ENCODE measurements around the gene PDCD1LG2. TPM values are rescaled to one million over a fixed set of nuclear protein-coding genes. Genes with fewer than 3 reads are reported as not detected.

The PDCD1LG2 gene
- total and polyA plus RNA-seq, 2 experiments from 2014 or later: not detected

DNA sequence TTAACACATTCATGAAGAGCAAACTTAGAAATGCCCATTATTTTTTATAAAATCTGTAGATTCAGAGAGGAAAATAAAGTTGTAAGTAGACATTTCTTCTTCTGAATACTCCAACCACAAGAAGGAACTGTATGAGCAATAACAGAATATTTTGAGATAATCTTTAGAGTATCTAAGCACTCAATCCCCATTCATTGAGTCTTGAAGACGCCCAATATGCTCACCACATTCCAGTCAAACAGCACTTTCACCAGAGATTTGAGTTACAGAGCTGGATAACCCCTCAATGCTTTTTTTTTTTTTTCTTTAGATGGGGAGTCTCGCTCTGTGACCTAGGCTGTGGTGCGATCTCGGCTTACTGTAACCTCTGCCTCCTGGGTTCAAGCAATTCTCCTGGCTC lies 103.9 kb downstream of the PDCD1LG2 start:
- H3K79me2 ChIP-seq: no peaks in the 10 kb centered on the region
- TF ChIP-seq, protein P1, sequence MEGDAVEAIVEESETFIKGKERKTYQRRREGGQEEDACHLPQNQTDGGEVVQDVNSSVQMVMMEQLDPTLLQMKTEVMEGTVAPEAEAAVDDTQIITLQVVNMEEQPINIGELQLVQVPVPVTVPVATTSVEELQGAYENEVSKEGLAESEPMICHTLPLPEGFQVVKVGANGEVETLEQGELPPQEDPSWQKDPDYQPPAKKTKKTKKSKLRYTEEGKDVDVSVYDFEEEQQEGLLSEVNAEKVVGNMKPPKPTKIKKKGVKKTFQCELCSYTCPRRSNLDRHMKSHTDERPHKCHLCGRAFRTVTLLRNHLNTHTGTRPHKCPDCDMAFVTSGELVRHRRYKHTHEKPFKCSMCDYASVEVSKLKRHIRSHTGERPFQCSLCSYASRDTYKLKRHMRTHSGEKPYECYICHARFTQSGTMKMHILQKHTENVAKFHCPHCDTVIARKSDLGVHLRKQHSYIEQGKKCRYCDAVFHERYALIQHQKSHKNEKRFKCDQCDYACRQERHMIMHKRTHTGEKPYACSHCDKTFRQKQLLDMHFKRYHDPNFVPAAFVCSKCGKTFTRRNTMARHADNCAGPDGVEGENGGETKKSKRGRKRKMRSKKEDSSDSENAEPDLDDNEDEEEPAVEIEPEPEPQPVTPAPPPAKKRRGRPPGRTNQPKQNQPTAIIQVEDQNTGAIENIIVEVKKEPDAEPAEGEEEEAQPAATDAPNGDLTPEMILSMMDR (IDR thresholded peaks at IDR 0.05; ENCODE audit: poor library complexity): no peak
- TF ChIP-seq EZH2phosphoT487 (IDR thresholded peaks at IDR 0.05; ENCODE audit: low read depth, severe bottlenecking, unreplicated experiment): no peak
- TF ChIP-seq EZH2 (IDR thresholded peaks at IDR 0.05; ENCODE audit: borderline replicate concordance): no peak

DNA sequence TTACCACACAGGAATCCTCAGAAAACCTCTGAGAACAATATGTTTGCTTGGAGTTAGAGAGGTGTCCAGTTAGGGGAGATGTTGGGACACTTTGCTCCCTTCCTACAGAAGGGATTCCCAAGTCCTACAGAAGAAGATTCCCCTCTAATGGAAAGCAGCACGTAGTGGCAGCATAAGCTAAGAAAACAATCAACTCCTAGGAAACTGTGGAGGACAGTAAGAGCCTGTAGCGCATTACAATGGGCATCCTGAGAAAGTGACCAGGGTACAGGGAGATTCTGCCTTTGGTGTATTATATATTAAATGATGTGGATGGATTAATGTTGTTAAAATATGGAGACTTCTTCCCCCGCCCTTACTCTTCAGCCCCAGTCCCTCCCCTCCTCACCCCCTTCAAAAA lies 104.7 kb downstream of the PDCD1LG2 start:
- Histone ChIP-seq H3K27me3 (no peaks in the 10 kb centered on the region), H3K27ac (no peak overlapping the region), H2AFZ (no peak overlapping the region), H3K9me3 (ENCODE audit: low read depth) (no peaks in the 10 kb centered on the region), H3K9me2 (replicated peaks; ENCODE audit: insufficient read depth) (no peaks in the 10 kb centered on the region), H3K36me3 (replicated peaks; ENCODE audit: insufficient read depth, low read depth) (no peaks in the 10 kb centered on the region), H3K79me2 (no peaks in the 10 kb centered on the region), H3K4me3 (no peak overlapping the region), H3K4me2 (no peak overlapping the region), H3K4me1 (ENCODE audit: insufficient read depth) (no peaks in the 10 kb centered on the region), H4K20me1 (ENCODE audit: insufficient read depth, poor library complexity, severe bottlenecking) (no peaks in the 10 kb centered on the region)
- TF ChIP-seq, protein P1 (IDR thresholded peaks at IDR 0.05; ENCODE audit: poor library complexity): no peak
- TF ChIP-seq EZH2phosphoT487 (IDR thresholded peaks at IDR 0.05; ENCODE audit: low read depth, severe bottlenecking, unreplicated experiment): no peak
- TF ChIP-seq EZH2 (IDR thresholded peaks at IDR 0.05; ENCODE audit: borderline replicate concordance): no peak
- no peak for DNase-seq (ENCODE audit: low spot score)
- 82% methylated on average over 3 of the region's 3 CpGs for WGBS (ENCODE audit: low lambda C conversion rate, missing lambda C conversion rate)

More for the DNA sequence above, 103.9 kb downstream of the PDCD1LG2 start:
- Histone ChIP-seq H3K4me3 (no peak overlapping the region), H3K4me2 (no peak overlapping the region), H2AFZ (no peak overlapping the region), H3K36me3 (replicated peaks; ENCODE audit: insufficient read depth, low read depth) (no peaks in the 10 kb centered on the region), H3K9me3 (ENCODE audit: low read depth) (no peaks in the 10 kb centered on the region), H4K20me1 (ENCODE audit: insufficient read depth, poor library complexity, severe bottlenecking) (no peaks in the 10 kb centered on the region), H3K27me3 (no peaks in the 10 kb centered on the region), H3K9me2 (replicated peaks; ENCODE audit: insufficient read depth) (no peaks in the 10 kb centered on the region), H3K4me1 (ENCODE audit: insufficient read depth) (no peaks in the 10 kb centered on the region), H3K27ac (no peak overlapping the region)
- 96% methylated on average over 4 of the region's 4 CpGs for WGBS (ENCODE audit: low lambda C conversion rate, missing lambda C conversion rate)
- DNase-seq (ENCODE audit: low spot score): no peak

DNA sequence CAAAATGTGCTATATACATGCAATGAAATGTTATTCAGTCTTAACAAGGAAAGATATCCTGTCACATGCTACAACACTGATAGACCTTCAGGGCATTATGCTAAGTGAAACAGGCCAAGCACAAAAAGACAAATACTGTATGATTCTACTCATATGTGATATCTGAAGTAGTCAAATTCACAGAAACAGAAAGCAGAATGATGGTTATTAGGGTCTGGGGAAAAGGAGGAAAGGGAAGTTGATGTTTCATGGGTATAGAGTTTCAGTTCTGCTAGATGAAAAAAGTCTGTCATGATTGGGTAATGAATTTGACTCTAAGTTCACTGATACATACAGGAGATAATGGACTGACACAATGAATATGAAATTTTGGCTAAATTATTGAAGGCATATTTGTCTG lies 107.4 kb downstream of the PDCD1LG2 start:
- no peaks in the 10 kb centered on the region for H3K36me3 ChIP-seq (replicated peaks; ENCODE audit: insufficient read depth, low read depth)
- H3K4me1 ChIP-seq (ENCODE audit: insufficient read depth): no peaks in the 10 kb centered on the region
- H3K9me2 ChIP-seq (replicated peaks; ENCODE audit: insufficient read depth): no peaks in the 10 kb centered on the region
- no peaks in the 10 kb centered on the region for H4K20me1 ChIP-seq (ENCODE audit: insufficient read depth, poor library complexity, severe bottlenecking)
- no peak for DNase-seq (ENCODE audit: low spot score)
- TF ChIP-seq EZH2 (IDR thresholded peaks at IDR 0.05; ENCODE audit: borderline replicate concordance) (no peak), EZH2phosphoT487 (IDR thresholded peaks at IDR 0.05; ENCODE audit: low read depth, severe bottlenecking, unreplicated experiment) (no peak)
- TF ChIP-seq, protein P1 (IDR thresholded peaks at IDR 0.05; ENCODE audit: poor library complexity): no peak
- H2AFZ ChIP-seq: no peak overlapping the region
- H3K4me2 ChIP-seq: no peak overlapping the region
- H3K27ac ChIP-seq: no peak overlapping the region
- no peaks in the 10 kb centered on the region for H3K79me2 ChIP-seq
- H3K27me3 ChIP-seq: no peaks in the 10 kb centered on the region
- no peak overlapping the region for H3K4me3 ChIP-seq
- H3K9me3 ChIP-seq (ENCODE audit: low read depth): no peaks in the 10 kb centered on the region

DNA sequence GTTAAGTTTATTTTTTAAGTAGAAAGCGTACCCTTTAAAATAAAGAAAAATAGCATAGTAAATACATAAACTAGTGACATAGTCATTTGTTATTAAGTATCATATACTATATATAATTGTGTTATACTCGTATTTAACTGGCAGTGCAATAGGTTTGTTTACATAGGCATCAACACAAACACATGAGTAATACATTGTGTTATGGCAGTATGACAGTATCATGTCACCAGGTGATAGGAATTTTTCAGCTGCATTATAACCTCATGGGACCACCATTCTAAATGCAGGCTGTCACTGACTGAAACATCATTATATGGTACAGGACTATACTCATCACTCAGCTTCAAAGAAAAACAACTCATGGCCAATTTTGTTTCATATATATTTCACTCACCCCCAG lies 110.2 kb downstream of the PDCD1LG2 start:
- no peaks in the 10 kb centered on the region for H3K9me3 ChIP-seq (ENCODE audit: low read depth)
- no peaks in the 10 kb centered on the region for H4K20me1 ChIP-seq (ENCODE audit: insufficient read depth, poor library complexity, severe bottlenecking)
- no peaks in the 10 kb centered on the region for H3K4me1 ChIP-seq (ENCODE audit: insufficient read depth)
- no peaks in the 10 kb centered on the region for H3K36me3 ChIP-seq (replicated peaks; ENCODE audit: insufficient read depth, low read depth)
- peaks cover 20% of the 10 kb centered on the region for H3K79me2 ChIP-seq
- no peak for TF ChIP-seq EZH2 (IDR thresholded peaks at IDR 0.05; ENCODE audit: borderline replicate concordance)
- no peak for TF ChIP-seq EZH2phosphoT487 (IDR thresholded peaks at IDR 0.05; ENCODE audit: low read depth, severe bottlenecking, unreplicated experiment)
- TF ChIP-seq, protein P1 (IDR thresholded peaks at IDR 0.05; ENCODE audit: poor library complexity): no peak
- H3K27ac ChIP-seq: no peak overlapping the region
- no peaks in the 10 kb centered on the region for H3K27me3 ChIP-seq
- no peak for DNase-seq (ENCODE audit: low spot score)
- no peak overlapping the region for H3K4me3 ChIP-seq
- H3K4me2 ChIP-seq: no peak overlapping the region
- 89% methylated on average over 2 of the region's 2 CpGs for WGBS (ENCODE audit: low lambda C conversion rate, missing lambda C conversion rate)
- no peak overlapping the region for H2AFZ ChIP-seq
- H3K9me2 ChIP-seq (replicated peaks; ENCODE audit: insufficient read depth): no peaks in the 10 kb centered on the region

Measured in hepatocyte (in vitro differentiated cells).